Measurements from ENCODE around the gene WDR35.

WDR35 gene

DNA sequence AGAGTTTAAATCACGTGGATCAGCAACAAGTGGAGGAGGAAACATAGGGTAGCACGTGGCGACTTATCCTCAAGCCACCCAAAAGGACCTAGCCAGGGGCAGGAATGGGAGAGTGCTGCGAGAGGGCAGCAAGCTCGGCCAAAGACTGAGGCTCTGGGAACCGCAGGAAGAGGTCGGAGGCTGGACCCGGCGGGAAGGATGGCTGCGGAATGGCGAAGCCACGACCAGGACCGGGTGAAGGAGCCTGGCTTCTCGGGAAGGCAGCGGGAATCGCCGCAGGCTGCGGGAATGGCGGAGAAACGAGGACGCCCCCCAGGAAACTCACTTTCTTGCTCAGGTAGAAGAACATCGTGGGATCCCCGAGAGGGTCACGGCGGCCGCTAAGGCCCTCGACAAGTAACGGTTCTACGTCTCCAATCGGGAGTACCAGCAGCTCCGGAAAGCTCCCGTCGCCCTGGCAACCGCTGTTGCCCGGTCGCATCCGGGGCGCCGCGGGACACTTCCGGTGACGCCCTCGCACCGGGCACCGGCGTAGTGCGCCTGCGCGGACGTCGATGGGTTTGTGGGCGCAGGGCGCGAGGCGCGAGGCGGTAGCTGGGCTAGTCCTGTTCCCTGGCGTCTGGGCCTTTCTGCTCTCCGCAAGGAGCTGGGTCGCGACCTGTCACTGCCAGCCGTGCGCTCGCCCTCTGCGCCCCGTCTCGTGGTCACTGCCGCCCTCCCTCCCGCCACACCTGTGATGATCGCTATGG lies at the start of gene WDR35:
TSS of gene WDR35 (minus strand) at position 439 of the 749 bp plus-strand sequence. CDS start at position 349, 90 bp downstream.
- DNase-seq (ENCODE audit: low spot score): peak; percentile 94

DNA sequence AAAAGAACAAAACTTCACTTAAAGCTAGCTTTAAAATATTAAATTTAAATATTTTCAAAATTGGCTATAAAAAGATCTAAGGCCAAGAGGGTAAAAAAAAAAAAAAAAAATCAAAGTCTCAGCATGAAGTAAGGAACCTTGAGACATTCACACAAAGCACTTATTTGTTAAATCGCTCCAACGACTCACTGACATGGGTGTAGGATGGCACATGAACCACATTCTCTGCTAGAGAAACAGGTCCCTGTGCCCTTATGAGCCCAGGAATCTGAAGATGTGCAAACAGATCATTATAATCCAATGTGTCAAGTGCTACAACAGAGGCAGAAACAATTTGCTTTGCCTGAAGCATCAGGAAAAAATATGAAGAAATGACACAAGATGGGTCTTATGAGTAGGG lies 47.8 kb upstream of the WDR35 start:
- no peak for DNase-seq (ENCODE audit: low spot score)

DNA sequence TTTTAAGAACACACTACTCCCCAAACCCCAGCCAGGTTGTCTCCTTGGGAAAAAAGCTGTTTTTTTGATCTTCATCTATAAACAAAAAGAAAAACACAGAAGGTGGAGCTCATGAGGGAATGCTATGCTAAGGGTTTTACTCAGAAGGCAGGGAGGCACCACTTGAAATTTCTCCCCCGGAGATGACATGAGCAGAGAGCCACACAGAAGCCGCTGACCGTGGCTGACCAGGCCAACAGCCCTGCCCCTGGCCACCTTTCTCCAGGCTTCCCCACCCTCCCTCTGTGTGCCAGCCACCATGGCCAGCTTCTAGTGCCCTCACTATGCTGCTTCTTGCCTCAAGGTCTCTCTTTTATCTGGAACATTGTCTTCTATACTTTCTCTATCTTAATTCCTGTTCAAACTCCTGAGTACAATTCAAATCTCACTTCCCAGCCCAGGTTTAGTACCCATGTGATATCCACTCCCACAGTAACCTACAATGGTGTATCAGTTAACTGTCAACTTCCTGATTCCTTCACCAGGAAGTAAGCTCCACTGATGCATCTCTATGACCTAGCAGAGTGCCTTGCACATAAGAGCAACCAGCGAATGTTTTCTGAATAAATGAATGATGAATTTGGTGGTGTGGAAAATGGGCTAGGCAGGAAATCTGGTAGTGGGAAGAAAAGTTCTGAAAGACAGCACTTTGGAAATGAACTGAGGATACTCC lies 46.2 kb upstream of the WDR35 start:
- no peak for DNase-seq (ENCODE audit: low spot score)

DNA sequence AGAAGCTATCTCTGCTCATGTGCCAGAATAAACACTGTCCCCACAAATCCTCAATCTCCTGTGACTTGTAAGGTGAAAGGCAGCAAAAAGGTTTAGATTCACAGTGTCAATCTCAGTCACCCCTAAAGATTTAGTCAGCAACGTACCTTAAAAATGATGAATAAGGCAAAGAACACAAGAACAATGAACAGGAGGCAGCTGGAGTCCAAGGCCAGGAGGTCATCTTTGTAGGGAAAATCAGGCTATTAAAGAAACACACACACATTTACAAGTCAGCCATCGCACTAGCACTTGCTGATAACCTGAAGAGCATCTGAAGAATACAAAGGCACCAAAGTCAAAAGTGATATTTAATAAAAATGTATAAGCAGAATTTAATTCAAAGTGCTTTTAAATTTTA lies 44.9 kb upstream of the WDR35 start:
- DNase-seq (ENCODE audit: low spot score): no peak

DNA sequence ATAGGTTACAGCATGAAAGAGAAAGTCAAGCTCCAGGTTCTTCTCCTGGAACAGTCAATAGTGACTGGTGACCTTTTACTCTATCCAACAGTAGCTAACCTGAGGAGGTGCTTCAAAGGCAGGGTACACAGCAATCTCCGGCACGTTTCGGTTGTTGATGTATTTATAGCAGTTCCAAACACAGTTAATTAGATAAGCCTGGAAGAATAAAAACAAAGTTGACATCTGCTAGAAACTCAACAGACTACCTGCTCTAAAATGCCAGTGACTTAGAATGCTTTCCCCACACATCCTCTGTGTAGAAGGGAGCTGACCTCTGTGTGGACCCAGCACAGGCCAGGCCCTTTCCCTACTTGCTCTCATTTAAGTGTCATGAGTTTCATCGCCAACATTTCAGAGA lies 44.3 kb upstream of the WDR35 start:
- no peak for DNase-seq (ENCODE audit: low spot score)

DNA sequence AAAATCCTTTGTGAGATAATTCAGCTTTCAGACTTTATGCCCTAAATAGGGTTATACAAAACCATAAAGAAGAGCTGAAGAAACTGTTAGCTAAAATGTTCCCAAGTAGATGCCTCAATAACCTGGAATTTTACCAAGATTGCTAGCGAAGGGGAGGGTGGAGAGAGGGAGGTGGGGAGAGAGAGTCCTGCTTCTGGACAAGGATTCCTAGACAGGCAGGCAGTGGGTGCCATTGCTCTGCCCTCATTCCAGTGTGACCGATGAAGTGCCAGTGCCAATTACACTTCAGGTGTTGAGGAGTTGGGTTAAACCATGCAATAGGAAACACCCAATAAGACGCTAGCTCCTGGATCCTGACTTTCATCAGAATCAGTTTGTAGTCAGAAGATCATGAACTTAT lies 43.4 kb upstream of the WDR35 start:
- DNase-seq (ENCODE audit: low spot score): no peak

DNA sequence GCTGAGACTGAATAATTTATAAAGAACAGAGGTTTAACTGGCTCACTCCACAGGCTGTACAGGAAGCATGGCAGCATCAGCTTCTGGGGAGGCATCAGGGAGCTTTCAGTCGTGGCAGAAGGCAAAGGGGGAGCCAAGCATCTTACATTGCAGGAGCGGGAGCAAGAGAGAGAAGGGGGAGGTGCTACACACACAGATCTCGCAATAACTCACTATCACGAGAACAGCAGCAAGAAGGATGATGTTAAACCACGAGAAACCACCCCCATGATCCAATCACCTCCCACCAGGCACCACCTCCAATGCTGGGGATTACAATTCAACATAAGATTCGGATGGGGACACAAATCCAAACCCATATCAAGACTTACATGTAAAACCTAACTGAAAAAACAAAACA lies 40.3 kb upstream of the WDR35 start:
- DNase-seq (ENCODE audit: low spot score): no peak

DNA sequence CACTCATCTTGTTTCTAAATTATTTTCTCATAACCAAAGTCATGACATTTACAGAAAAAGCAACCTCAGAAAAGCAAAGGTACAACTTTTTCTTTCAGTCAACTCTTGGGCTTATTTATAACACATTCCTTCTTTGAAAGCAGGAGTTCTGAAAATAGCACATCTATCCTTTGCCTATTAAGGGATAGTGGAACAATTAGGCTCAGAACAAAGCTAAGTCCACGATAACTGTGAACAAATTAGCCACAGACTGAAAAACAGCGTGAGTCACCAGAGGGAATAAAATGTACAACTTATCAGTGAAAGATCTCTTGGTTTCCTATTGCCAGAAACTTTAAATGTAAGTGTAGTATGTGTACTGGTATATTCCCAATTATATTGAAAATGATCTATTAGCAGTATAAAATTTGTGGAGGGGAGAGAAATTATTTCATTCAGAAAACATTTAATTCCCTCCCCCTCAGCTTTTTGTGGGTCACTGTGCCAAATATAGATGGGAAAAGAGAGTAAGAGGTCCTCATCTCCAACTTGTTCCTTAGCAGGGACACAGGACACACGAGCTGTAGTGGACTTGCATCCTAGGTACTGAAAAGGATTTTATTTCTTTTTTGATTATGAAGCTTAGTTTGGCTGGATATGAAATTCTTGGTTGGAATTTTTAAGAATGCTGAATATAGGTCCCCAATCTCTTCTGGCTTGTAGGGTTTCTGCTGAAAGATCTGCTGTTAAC lies 38.0 kb upstream of the WDR35 start:
- DNase-seq (ENCODE audit: low spot score): no peak

DNA sequence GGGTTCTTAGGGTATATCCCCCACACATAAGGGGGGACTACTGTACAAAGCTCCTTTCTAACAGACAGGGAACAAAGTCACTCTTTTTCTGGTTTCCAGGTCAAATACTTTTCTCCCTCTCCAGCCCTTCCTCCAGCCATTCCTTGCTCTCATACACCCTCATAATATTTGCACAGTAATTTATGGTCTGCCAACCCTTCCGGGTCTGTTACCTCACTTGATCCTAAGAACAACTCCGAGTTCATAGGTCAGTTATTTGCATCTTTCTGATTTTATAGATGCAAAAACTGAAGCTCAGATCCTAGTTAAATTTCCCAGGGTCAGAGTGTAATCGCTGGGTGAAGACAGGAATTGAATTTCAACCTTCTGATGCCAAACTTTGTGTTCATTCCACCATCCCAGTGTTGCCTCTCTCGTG lies 37.4 kb upstream of the WDR35 start:
- DNase-seq (ENCODE audit: low spot score): no peak

DNA sequence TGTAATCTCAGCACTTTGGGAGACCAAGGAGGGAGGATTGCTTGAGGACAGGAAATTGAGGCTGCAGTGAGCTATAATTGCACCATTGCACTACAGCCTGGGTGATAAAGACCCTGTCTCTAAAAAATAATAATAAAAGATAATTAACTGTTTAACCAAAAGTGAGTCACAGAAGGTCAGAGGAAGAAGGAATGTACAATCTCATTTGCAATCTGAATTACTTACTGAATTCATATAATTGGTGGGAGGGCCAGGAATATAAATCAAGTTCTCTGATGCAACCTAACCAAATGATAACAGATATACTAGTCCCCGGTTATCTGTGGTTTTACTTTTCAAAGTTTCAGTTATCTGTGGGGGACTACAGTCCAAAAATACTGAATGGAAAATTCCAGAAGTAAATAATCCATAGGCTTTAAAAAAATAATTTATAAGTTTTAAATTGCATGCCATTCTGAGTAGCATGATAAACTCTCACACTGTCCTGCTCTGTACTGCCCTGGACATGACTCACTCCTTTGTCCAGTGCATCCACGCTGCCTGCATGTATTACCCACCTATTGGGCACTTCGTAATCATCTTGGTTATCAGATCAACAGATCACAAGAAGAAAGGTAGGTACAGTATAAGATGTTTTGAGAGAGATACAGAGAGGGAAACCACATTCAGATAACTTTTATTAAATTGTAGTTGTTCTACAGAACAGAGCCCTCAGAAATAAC lies 35.3 kb upstream of the WDR35 start:
- no peak for DNase-seq (ENCODE audit: low spot score)

DNA sequence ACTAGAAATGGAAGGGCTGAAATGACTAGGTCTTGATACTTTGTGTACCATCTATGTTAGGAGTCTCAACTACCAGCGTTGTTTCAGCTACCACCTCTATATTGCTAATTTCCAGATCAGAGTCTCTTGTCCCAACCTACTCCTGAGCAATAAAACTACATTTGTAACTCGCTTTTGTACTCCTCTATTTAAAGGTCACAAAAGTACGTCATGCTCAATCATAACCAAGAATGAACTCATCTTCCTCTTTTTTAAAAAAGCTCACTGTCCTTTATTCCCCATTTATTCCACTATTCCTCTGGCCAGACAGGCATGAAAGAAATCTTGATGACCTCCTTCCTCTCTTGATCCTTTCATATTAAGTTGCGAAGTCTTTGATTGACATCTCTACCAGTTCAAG lies 33.8 kb upstream of the WDR35 start:
- no peak for DNase-seq (ENCODE audit: low spot score)

DNA sequence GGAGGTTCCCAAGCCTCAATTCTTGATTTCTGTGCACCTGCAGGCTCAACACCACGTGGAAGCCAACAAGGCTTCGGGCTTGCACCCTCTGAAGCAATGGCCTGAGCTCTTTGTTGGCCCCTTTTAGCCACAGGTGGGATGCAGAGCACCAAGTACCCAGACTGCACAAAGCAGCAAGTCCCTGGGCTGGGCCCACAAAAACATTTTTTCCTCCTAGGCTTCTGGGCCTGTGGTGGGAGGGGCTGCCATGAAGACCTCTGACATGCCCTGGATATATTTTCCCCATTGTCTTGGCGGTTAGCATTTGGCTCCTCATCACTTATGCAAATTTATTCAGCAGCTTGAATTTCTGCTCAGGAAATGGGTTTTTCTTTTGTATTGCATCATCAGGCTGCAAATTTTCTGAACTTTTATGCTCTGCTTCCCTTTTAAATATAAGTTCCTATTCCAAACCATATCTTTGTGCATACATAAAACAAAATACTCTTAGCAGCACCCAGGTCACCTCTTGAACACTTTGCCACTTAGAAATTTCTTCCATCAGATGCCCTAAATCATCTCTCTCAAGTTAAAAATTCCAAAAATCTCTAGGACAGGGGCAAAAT lies 31.6 kb upstream of the WDR35 start:
- no peak for DNase-seq (ENCODE audit: low spot score)

DNA sequence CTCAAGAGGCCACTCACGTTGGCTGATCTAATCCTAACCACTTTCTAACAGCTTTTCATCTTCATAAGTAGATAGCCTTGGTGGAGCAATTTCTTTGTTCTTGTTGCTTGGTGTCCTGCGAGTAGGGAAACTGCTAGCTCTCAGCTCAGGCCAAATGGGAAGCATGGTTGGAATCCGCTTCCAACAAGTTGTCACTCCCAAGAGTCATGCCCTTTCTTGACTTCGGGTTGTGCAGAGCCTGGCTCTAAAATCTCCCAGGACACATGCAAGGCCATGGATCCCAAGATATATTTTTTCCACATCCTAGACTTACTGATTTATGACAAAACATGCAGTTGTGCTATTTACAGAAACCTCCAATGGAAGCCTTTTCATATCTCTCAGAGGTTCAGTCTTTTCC lies 29.8 kb upstream of the WDR35 start:
- DNase-seq (ENCODE audit: low spot score): no peak

DNA sequence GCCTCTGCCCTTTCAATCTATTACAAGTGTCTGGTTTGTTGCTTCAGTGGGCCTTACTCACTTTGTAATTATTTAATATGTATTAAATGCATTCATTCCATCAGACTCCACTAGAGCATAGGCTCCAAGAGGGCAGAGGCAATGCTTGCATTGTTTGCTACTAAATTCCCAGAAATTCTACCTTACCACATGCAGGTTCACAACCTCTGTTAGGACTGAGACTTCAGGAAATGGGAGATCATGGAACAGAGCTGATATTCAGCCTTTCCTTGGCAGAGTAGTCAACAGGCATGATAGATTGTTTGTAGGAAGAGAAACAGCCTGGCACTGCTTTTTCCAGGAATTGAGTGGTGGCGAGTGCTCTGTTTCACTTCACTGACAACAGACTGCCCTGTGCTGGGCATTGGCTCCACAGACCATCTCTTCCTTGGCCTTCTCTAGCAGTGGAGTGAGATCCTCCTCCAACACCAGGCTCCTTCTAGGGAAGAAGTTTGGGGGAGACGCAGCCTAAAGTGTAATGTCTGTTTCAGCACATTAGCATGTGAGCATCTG lies 28.8 kb upstream of the WDR35 start:
- no peak for DNase-seq (ENCODE audit: low spot score)

DNA sequence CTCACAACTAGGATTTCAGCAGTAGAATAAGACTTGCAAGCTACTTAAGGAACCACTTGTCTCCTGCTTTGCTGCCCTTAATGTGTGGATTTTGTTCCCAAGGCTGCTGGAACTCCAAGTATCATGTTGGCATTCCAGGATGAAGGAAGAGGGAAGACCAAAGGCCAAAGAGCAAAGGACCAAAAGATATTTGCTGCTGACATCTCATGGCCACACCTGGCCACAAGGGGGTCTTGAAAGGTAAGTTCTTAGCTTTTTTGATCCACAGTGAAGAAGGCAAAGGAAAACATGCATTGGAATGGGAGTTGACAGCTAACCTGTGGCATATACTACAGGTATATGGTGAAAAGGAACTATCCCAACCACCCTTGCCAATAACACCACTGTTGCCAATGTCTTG lies 26.4 kb upstream of the WDR35 start:
- peak; percentile 16 for DNase-seq (ENCODE audit: low spot score)

DNA sequence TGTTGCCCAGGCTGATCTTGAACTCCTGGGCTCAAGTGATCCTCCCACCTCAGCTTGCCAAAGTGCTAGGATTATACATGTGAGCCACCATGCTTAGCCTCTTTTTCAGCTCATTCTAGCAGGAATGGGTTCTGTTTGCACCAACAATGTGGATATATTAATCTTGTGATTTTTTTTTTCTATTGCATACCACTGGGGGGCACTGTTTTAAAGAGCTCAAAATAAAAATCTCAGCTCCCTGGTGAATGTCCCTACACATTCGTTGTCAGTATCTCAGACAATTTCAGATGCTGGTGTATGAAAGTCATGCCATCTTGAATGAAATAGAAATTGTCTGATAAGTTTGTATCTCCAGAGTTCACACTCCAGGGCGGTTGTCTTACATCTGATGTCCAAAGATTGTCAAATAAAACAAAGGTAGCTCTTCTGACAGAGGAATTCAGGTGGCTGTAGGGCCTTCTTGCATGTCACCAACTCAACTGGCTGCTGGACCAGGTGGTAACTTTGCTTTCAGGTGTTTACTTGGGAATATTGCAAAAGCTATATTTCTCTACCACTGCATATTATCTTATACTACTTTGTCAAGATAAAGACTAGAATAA lies 25.7 kb upstream of the WDR35 start:
- DNase-seq (ENCODE audit: low spot score): peak; percentile 70

DNA sequence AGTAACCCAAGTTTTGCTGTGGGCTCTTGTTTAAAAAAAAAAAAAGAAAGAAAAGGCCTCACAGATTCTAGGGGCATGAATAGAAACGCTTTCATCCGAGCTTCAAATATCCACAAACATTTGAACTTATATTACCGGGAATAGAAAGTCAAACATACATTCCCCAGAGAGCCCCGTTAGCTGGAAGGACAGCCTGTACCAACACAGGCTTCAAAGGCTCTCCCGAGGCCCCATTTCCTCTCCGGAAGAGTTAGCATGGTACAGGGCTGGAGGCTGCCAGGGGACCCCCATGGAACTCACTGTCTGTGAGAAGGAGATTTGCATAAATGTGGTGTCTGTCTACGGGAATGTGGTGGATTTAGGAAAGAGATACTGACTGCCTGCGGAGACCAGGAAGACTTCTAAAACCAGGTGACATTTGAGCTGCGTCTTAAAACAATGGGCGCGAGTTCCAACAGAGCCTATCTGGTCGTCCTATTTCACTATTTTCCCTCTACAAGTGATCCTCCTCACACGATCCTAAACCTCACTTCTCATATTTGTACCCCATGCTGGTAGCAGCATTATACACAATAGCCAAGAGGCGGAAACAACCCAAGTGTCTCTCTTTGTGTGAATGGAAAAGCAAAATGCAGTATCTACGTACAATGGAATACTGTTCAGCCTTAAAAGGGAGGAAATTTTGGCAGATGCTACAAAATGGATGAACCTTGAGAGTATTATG lies 23.4 kb upstream of the WDR35 start:
- DNase-seq (ENCODE audit: low spot score): no peak

DNA sequence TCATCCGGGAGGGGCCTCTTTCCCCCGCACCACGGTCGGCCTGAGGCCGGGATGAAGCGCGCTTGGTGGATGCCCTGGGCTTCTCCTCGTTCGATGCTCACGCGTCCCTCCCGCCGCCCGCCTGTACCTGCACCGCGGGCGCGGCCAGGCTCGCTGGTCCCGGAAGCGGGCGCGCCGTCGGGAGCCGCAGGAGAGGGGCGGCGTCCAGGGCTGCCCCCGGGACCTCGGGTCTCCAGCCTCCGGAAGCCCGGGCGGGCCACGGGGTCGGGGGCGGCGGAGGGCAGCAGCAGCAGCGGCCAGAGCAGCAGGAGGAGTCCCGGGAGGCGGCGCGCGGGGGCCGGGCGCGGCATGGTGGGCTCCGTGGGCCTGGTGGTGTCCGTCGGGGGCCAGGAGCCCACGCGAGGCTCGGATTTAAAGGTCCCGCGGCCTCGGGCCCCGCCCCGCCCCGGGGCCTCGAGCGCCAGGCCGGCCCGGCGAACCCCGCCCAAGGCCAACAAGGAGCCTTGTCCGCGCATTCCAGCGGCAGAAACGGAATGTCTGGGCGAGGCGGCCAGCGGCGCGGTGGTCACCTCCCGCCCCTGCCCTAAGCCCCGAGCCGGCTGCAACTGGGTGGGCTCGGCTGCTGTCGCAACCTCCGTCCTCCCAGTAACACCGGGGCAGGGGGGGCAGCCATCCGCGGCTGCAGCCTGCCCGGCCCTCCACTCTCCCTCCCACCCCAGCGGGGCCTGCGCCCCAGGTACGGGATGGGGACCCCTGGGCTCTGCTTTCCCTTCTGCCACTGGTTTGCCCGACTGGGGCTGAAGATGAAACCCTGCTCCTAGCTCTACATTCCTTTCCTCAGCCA lies 22.6 kb upstream of the WDR35 start, which contains the start of gene MATN3:
TSS of gene MATN3 (minus strand) at position 387 of the 844 bp plus-strand sequence. CDS start at position 350, 37 bp downstream.
- DNase-seq (ENCODE audit: low spot score): peak; percentile 38

DNA sequence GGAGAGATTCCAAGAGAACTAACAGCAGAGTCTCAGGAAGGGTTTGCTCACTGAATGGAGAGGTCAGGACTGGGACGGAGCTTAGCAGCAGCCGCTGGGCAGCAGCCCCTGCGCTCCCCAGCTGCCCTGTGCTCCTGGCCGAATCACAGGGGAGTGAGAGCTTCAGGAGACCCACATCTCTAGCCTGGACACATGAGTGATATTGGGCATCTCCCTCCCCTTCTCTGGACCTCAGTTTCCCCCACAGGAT lies 22.1 kb upstream of the WDR35 start:
- no peak for DNase-seq (ENCODE audit: low spot score)

Measured in SW480 (cell line).